NT2/D1 (cell line): ENCODE data around the gene TSPYL4.

Source experiments
- DNase-seq: peaks from one replicate; pipeline ENCODE4 v3.0.0-alpha.2; 2011; ENCODE audit warnings: low read depth, low spot score
- H3K27me3 ChIP-seq: 2 replicates; pipeline ENCODE4 v1.6.0; 2011; ENCODE audit warnings: mild to moderate bottlenecking; ENCODE audit not compliant: insufficient read length, insufficient read depth
- H3K36me3 ChIP-seq: 2 replicates; pipeline ENCODE4 v1.6.1; 2011; ENCODE audit warnings: mild to moderate bottlenecking, low read length, mixed read lengths; ENCODE audit not compliant: insufficient read depth, insufficient read length
- H3K4me1 ChIP-seq: 2 replicates; pipeline ENCODE4 v1.5.1; 2011; ENCODE audit not compliant: insufficient read depth, insufficient read length
- H3K4me3 ChIP-seq: 2 replicates; pipeline ENCODE4 v1.5.1; 2011; ENCODE audit warnings: low read depth; ENCODE audit not compliant: insufficient read length
- H3K9ac ChIP-seq: 2 replicates; pipeline ENCODE4 v1.6.0; 2011; ENCODE audit warnings: low read depth; ENCODE audit not compliant: insufficient read length
- H3K9me3 ChIP-seq: 2 replicates; pipeline ENCODE4 v1.5.1; 2011; ENCODE audit warnings: mild to moderate bottlenecking, low read length; ENCODE audit not compliant: insufficient read depth
- SUZ12 ChIP-seq: IDR thresholded peaks from 2 replicates; pipeline ENCODE4 v1.6.1; 2011; ENCODE audit not compliant: insufficient read length, insufficient read depth; ENCODE audit errors: extremely low read depth
- YY1 ChIP-seq: IDR thresholded peaks from 2 replicates; pipeline ENCODE4 v1.6.1; 2011; ENCODE audit not compliant: insufficient read length, insufficient read depth
- ZNF274 ChIP-seq: IDR thresholded peaks from 2 replicates; pipeline ENCODE4 v1.6.1; 2011; ENCODE audit warnings: mild to moderate bottlenecking, low read depth, low read length

The TSPYL4 gene

GRCh38 chr6:116239856-116240255 is 14.0 kb downstream of the TSPYL4 start:
- Histone ChIP-seq H3K9me3 (no peaks in the 10 kb centered on the region), H3K36me3 (peaks cover 12% of the 10 kb centered on the region), H3K9ac (no peak overlapping the region), H3K27me3 (no peaks in the 10 kb centered on the region), H3K4me3 (no peak overlapping the region), H3K4me1 (no peaks in the 10 kb centered on the region)
- DNase-seq, result no peak
- TF ChIP-seq ZNF274, result no peak
- TF ChIP-seq SUZ12, result no peak
- TF ChIP-seq YY1, result no peak

- no peak overlapping the region for H3K4me3 ChIP-seq
- no peak for TF ChIP-seq YY1
- no peaks in the 10 kb centered on the region for H3K4me1 ChIP-seq
- H3K9me3 ChIP-seq, result no peaks in the 10 kb centered on the region
- H3K9ac ChIP-seq, result no peak overlapping the region
- no peaks in the 10 kb centered on the region for H3K27me3 ChIP-seq
- no peak for DNase-seq
- peaks cover 11% of the 10 kb centered on the region for H3K36me3 ChIP-seq
Observed at GRCh38 chr6:116239256-116239655, 14.6 kb downstream of the TSPYL4 start.

- Histone ChIP-seq H3K4me3 (no peak overlapping the region), H3K9ac (no peak overlapping the region), H3K27me3 (no peaks in the 10 kb centered on the region), H3K36me3 (peaks cover 8% of the 10 kb centered on the region), H3K4me1 (no peaks in the 10 kb centered on the region), H3K9me3 (no peaks in the 10 kb centered on the region)
- DNase-seq, result no peak
- TF ChIP-seq SUZ12 (no peak), YY1 (no peak), ZNF274 (no peak)
Observed at GRCh38 chr6:116238083-116238482, 15.8 kb downstream of the TSPYL4 start.

GRCh38 chr6:116234689-116235088 is 19.2 kb downstream of the TSPYL4 start:
- Histone ChIP-seq H3K9me3 (no peaks in the 10 kb centered on the region), H3K36me3 (peaks cover 8% of the 10 kb centered on the region), H3K4me1 (no peaks in the 10 kb centered on the region), H3K4me3 (no peak overlapping the region), H3K27me3 (no peaks in the 10 kb centered on the region), H3K9ac (no peak overlapping the region)
- DNase-seq, result no peak
- TF ChIP-seq ZNF274, result no peak

GRCh38 chr6:116229287-116229913 is 24.5 kb downstream of the TSPYL4 start:
- Histone ChIP-seq H3K4me1 (no peaks in the 10 kb centered on the region), H3K9me3 (no peaks in the 10 kb centered on the region), H3K9ac (no peak overlapping the region), H3K36me3 (peaks cover 5% of the 10 kb centered on the region), H3K27me3 (no peaks in the 10 kb centered on the region), H3K4me3 (no peak overlapping the region)
- no peak for TF ChIP-seq ZNF274
- no peak for DNase-seq

GRCh38 chr6:116223355-116223754 is 30.5 kb downstream of the TSPYL4 start:
- H3K9ac ChIP-seq, result no peak overlapping the region
- TF ChIP-seq ZNF274 (no peak), SUZ12 (no peak), YY1 (no peak)
- no peaks in the 10 kb centered on the region for H3K27me3 ChIP-seq
- no peaks in the 10 kb centered on the region for H3K4me1 ChIP-seq
- H3K9me3 ChIP-seq, result no peaks in the 10 kb centered on the region
- H3K4me3 ChIP-seq, result no peak overlapping the region
- no peaks in the 10 kb centered on the region for H3K36me3 ChIP-seq
- DNase-seq, result no peak

- Histone ChIP-seq H3K4me3 (no peak overlapping the region), H3K9me3 (no peaks in the 10 kb centered on the region), H3K9ac (no peak overlapping the region), H3K27me3 (no peaks in the 10 kb centered on the region), H3K36me3 (no peaks in the 10 kb centered on the region), H3K4me1 (no peaks in the 10 kb centered on the region)
- no peak for TF ChIP-seq YY1
- no peak for TF ChIP-seq SUZ12
- TF ChIP-seq ZNF274, result no peak
- DNase-seq, result no peak
Observed at GRCh38 chr6:116221911-116222310, 32.0 kb downstream of the TSPYL4 start.

GRCh38 chr6:116221067-116221466 is 32.8 kb downstream of the TSPYL4 start:
- H3K9ac ChIP-seq, result no peak overlapping the region
- DNase-seq, result no peak

More at GRCh38 chr6:116221067-116221466, 32.8 kb downstream of the TSPYL4 start:
- Histone ChIP-seq H3K9me3 (no peaks in the 10 kb centered on the region), H3K27me3 (no peaks in the 10 kb centered on the region), H3K36me3 (no peaks in the 10 kb centered on the region), H3K4me3 (no peak overlapping the region), H3K4me1 (no peaks in the 10 kb centered on the region)
- no peak for TF ChIP-seq YY1
- no peak for TF ChIP-seq ZNF274
- no peak for TF ChIP-seq SUZ12
